H1 (cell line): ENCODE measurements around the gene CCL26. TPM values are rescaled to one million over a fixed set of nuclear protein-coding genes. Genes with fewer than 3 reads are reported as not detected.

Experiments
- CEBPB ChIP-seq: IDR thresholded peaks from 2 replicates; pipeline ENCODE4 v1.6.1; 2012; ENCODE audit warnings: low read depth, low read length
- PHF8 ChIP-seq: fragments of 200-600 bp; sonication (generic); conservative IDR thresholded peaks from 2 replicates; pipeline ENCODE4 v1.7.1; 2012; ENCODE audit warnings: low read depth, mild to moderate bottlenecking, inconsistent platforms, low read length, moderate library complexity
- RBBP5 ChIP-seq: IDR thresholded peaks from 2 replicates; pipeline ENCODE4 v1.7.1; 2012; ENCODE audit warnings: low read depth, mild to moderate bottlenecking, inconsistent platforms, low read length, moderate library complexity, borderline replicate concordance
- SRF ChIP-seq: IDR thresholded peaks from 2 replicates; pipeline ENCODE4 v1.6.1; 2011; ENCODE audit warnings: mild to moderate bottlenecking, low read depth, low read length, moderate library complexity
- polyA plus RNA-seq, 7 experiments: library from polyadenylated mRNA; depleted of rRNA in 3 of 7; stranded (reverse) in 5 of 7; unstranded in 2 of 7; fragments of >200 nt in 5 of 7; fragments of 200-250 nt in 2 of 7; gene quantifications; 1 replicate in 5 of 7; 2 replicates in 1 of 7; 4 replicates in 1 of 7; pipeline versions ENCODE4 v1.2.1 to v1.2.3, GENCODE V29; 2011 to 2013; ENCODE audit warnings: missing spikeins in 2 of 7, mixed read lengths in 2 of 7
- total RNA-seq: library from RNA; stranded (reverse); fragmentation: NEBNext Ultra II Directional; extraction: Animal tissue kit (Norgen Biotek cat#: 25700); gene quantifications from 2 replicates; pipeline ENCODE4 v1.2.1, GENCODE V29; 2021

Gene CCL26
- total and polyA plus RNA-seq, 2 of the 8 experiments (the other 6 are each of a cell fraction or from before 2014, with no cell fraction given): 8.7 to 14.9 TPM

DNA sequence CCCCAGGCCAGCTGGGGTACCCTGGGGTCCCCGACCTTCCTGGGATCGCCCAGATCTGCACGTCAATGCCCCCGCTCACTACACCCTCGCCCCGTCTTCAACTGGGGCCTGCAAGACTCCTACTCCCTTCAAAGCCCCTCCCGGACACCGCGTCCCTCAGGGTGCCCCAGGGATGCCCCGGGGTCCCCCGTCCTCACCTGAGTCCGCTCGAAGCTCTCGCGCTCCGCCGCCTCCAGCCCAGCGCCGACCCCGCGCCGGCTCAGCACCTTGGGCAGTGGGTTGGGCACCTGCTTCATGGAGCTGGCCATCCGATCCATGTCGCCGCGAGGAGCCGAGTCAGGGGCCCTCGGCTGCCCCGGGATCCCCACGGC lies 33.4 kb downstream of the CCL26 start, which contains the start of gene HIP1 (continued):
- TF ChIP-seq SRF (no peak), PHF8 (peak; percentile 34), CEBPB (no peak), RBBP5 (peak; percentile 44; the same call in 1 of the 2 replicates)
